ENCODE data around the gene HORMAD2. TPM values are rescaled to one million over a fixed set of nuclear protein-coding genes. Genes with fewer than 3 reads are reported as not detected.

Gene HORMAD2
- total RNA-seq, 1 donor from 2014 or later, result not detected

GRCh38 chr22:30216710-30217109 is 136.4 kb downstream of the HORMAD2 start:
- H3K27ac ChIP-seq (replicated peaks), result no peak overlapping the region
- H3K4me1 ChIP-seq, result peaks cover 12% of the 10 kb centered on the region
- no peak for DNase-seq
- H3K27me3 ChIP-seq (ENCODE audit: low read depth), result peaks cover 92% of the 10 kb centered on the region
- TF ChIP-seq CTCF (IDR thresholded peaks at IDR 0.05; ENCODE audit: borderline replicate concordance), result no peak
- H3K4me3 ChIP-seq, result no peak overlapping the region
- intact Hi-C loops (cut with micrococcal nuclease), result no loop called here
- H3K9me3 ChIP-seq (replicated peaks), result no peaks in the 10 kb centered on the region
- no peaks in the 10 kb centered on the region for H3K36me3 ChIP-seq

GRCh38 chr22:30217698-30218560 is 137.7 kb downstream of the HORMAD2 start:
- Histone ChIP-seq H3K9me3 (replicated peaks) (no peaks in the 10 kb centered on the region), H3K36me3 (no peaks in the 10 kb centered on the region), H3K4me3 (no peak overlapping the region), H3K27me3 (ENCODE audit: low read depth) (peaks cover 97% of the 10 kb centered on the region), H3K27ac (replicated peaks) (no peak overlapping the region), H3K4me1 (peaks cover 4% of the 10 kb centered on the region)
- no peak for TF ChIP-seq CTCF (IDR thresholded peaks at IDR 0.05; ENCODE audit: borderline replicate concordance)
- intact Hi-C loops (cut with micrococcal nuclease), result no loop called here
- DNase-seq, result no peak

- DNase-seq, result no peak
- no peak overlapping the region for H3K4me3 ChIP-seq
- H3K4me1 ChIP-seq, result no peaks in the 10 kb centered on the region
- H3K9me3 ChIP-seq (replicated peaks), result no peaks in the 10 kb centered on the region
- intact Hi-C loops (cut with micrococcal nuclease), result no loop called here
- no peaks in the 10 kb centered on the region for H3K36me3 ChIP-seq
- no peak overlapping the region for H3K27ac ChIP-seq (replicated peaks)
- H3K27me3 ChIP-seq (ENCODE audit: low read depth), result peaks cover 99% of the 10 kb centered on the region
- no peak for TF ChIP-seq CTCF (IDR thresholded peaks at IDR 0.05; ENCODE audit: borderline replicate concordance)
Measured at GRCh38 chr22:30219049-30219654, 138.9 kb downstream of the HORMAD2 start.

- TF ChIP-seq CTCF (IDR thresholded peaks at IDR 0.05; ENCODE audit: borderline replicate concordance), result no peak
- H3K4me1 ChIP-seq, result no peaks in the 10 kb centered on the region
- intact Hi-C loops (cut with micrococcal nuclease), result no loop called here
- no peaks in the 10 kb centered on the region for H3K36me3 ChIP-seq
- peaks cover 99% of the 10 kb centered on the region for H3K27me3 ChIP-seq (ENCODE audit: low read depth)
- no peak overlapping the region for H3K27ac ChIP-seq (replicated peaks)
- no peaks in the 10 kb centered on the region for H3K9me3 ChIP-seq (replicated peaks)
- no peak for DNase-seq
- H3K4me3 ChIP-seq, result no peak overlapping the region
Measured at GRCh38 chr22:30219668-30220278, 139.5 kb downstream of the HORMAD2 start.

GRCh38 chr22:30220338-30221012 is 140.2 kb downstream of the HORMAD2 start:
- Histone ChIP-seq H3K27ac (replicated peaks) (no peak overlapping the region), H3K9me3 (replicated peaks) (no peaks in the 10 kb centered on the region), H3K36me3 (no peaks in the 10 kb centered on the region), H3K4me1 (no peaks in the 10 kb centered on the region), H3K27me3 (ENCODE audit: low read depth) (peaks cover 99% of the 10 kb centered on the region), H3K4me3 (no peak overlapping the region)
- intact Hi-C loops (cut with micrococcal nuclease), result no loop called here
- DNase-seq, result no peak
- no peak for TF ChIP-seq CTCF (IDR thresholded peaks at IDR 0.05; ENCODE audit: borderline replicate concordance)

Measured in left ventricle myocardium inferior (tissue), 1 donor.